Mucosa of stomach (tissue), 1 donor: ENCODE data around the gene RALGPS1.
"Not testable (repeated sequence)": the region's sequence is repeated elsewhere in the genome, so short reads cannot be mapped to it uniquely, and the experiment has no call there.

Source experiments
- H3K27me3 ChIP-seq: one replicate; pipeline ENCODE4 v1.7.0; 2013; ENCODE audit warnings: mild to moderate bottlenecking, low read length; ENCODE audit not compliant: control insufficient read depth, insufficient read depth
- H3K36me3 ChIP-seq: one replicate; pipeline ENCODE4 v1.7.0; 2013; ENCODE audit warnings: low read length; ENCODE audit not compliant: control insufficient read depth, insufficient read depth
- H3K4me1 ChIP-seq: one replicate; pipeline ENCODE4 v1.7.0; 2013; ENCODE audit warnings: mild to moderate bottlenecking, low read length; ENCODE audit not compliant: control insufficient read depth, insufficient read depth
- H3K4me3 ChIP-seq: one replicate; pipeline ENCODE4 v1.7.0; 2013; ENCODE audit warnings: low read length
- H3K9ac ChIP-seq: one replicate; pipeline ENCODE4 v1.7.0; 2013; ENCODE audit warnings: mild to moderate bottlenecking, low read length, moderate library complexity
- H3K9me3 ChIP-seq: one replicate; pipeline ENCODE4 v1.7.0; 2013; ENCODE audit warnings: mild to moderate bottlenecking, low read length, moderate library complexity; ENCODE audit not compliant: control insufficient read depth
- donor health status: Pancreatic carcinoma.

Gene RALGPS1

DNA sequence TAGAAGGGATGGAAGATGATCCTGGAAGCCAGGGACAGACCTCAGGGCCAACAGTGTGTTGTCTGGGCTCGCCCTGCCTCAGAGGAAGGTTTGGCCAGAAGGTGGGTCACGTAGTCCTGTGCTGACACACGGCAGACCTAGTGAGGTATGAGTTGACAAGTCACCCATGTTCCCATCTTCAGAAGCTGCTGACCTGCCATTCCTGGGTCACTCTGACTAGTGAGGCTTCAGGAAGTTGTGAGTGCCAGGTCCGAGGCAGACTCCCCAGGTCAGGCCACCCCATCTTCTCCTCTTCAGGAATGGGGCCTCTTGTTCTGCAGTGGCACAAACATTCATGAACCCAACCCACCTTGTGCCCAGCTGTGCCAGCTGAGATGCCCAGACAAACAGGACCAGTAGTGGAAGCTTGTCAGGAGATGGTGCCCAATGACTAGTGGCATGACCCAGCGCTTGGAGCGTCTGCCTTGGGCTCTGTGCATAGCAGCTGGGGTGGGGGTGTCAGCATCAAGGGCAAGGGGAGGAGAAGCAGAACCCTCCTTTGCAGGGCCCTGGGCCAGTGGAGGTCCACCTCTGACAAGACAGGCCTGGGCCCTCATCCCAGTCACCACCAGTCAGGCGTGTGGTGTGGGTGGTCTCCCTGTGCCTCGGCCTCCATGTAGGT is 224.6 kb downstream of the RALGPS1 start:
- Histone ChIP-seq H3K27me3 (no peaks in the 10 kb centered on the region), H3K9ac (no peak overlapping the region), H3K4me3 (no peak overlapping the region), H3K4me1 (peaks cover 3% of the 10 kb centered on the region), H3K9me3 (no peaks in the 10 kb centered on the region), H3K36me3 (no peaks in the 10 kb centered on the region)

- no peaks in the 10 kb centered on the region for H3K9me3 ChIP-seq
- H3K9ac ChIP-seq = no peak overlapping the region
- H3K4me1 ChIP-seq = no peaks in the 10 kb centered on the region
Measured at GRCh38 chr9:127139775-127140174, 225.2 kb downstream of the RALGPS1 start.

DNA sequence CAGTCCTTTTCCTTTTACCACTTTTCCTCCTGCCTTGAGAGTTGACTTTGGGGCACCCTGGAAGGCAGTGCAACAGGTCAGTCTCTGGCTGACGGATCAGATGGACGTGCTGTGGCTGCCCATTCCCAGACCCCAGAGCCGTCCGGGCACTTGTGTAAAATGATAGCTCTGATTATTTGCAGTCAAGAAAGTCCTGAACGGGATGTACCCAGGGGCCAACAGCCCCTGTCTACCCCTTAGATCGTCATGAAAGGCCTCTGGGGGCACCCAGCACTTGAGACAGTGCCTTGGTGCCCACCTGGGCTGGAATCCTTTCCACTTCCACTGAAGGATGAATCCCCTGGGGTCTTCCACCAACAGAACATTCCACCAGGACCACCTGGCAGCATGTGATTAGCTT is 225.6 kb downstream of the RALGPS1 start:
- no peaks in the 10 kb centered on the region for H3K4me1 ChIP-seq
- no peak overlapping the region for H3K4me3 ChIP-seq
- H3K9ac ChIP-seq = no peak overlapping the region
- no peaks in the 10 kb centered on the region for H3K36me3 ChIP-seq
- H3K9me3 ChIP-seq = no peaks in the 10 kb centered on the region
- H3K27me3 ChIP-seq = no peaks in the 10 kb centered on the region

More at GRCh38 chr9:127139775-127140174, 225.2 kb downstream of the RALGPS1 start:
- no peaks in the 10 kb centered on the region for H3K36me3 ChIP-seq
- no peaks in the 10 kb centered on the region for H3K27me3 ChIP-seq
- H3K4me3 ChIP-seq = no peak overlapping the region

GRCh38 chr9:127140842-127141675 is 226.5 kb downstream of the RALGPS1 start:
- no peaks in the 10 kb centered on the region for H3K27me3 ChIP-seq
- no peak overlapping the region for H3K4me3 ChIP-seq
- no peak overlapping the region for H3K9ac ChIP-seq
- H3K36me3 ChIP-seq = no peaks in the 10 kb centered on the region
- H3K9me3 ChIP-seq = no peaks in the 10 kb centered on the region
- no peaks in the 10 kb centered on the region for H3K4me1 ChIP-seq

GRCh38 chr9:127142291-127142690 is 227.7 kb downstream of the RALGPS1 start:
- H3K4me3 ChIP-seq = no peak overlapping the region
- H3K36me3 ChIP-seq = no peaks in the 10 kb centered on the region
- H3K4me1 ChIP-seq = no peaks in the 10 kb centered on the region
- H3K9me3 ChIP-seq = no peaks in the 10 kb centered on the region
- H3K9ac ChIP-seq = no peak overlapping the region
- H3K27me3 ChIP-seq = no peaks in the 10 kb centered on the region

- no peaks in the 10 kb centered on the region for H3K9me3 ChIP-seq
- no peak overlapping the region for H3K4me3 ChIP-seq
- H3K9ac ChIP-seq = no peak overlapping the region
- no peaks in the 10 kb centered on the region for H3K4me1 ChIP-seq
- no peaks in the 10 kb centered on the region for H3K36me3 ChIP-seq
- H3K27me3 ChIP-seq = no peaks in the 10 kb centered on the region
Measured at GRCh38 chr9:127142931-127143464, 228.4 kb downstream of the RALGPS1 start.

- no peaks in the 10 kb centered on the region for H3K4me1 ChIP-seq
- no peak overlapping the region for H3K4me3 ChIP-seq
- H3K9me3 ChIP-seq = no peaks in the 10 kb centered on the region
- no peaks in the 10 kb centered on the region for H3K36me3 ChIP-seq
- H3K27me3 ChIP-seq = no peaks in the 10 kb centered on the region
- no peak overlapping the region for H3K9ac ChIP-seq
Measured at GRCh38 chr9:127143920-127144465, 229.4 kb downstream of the RALGPS1 start.

- Histone ChIP-seq H3K9ac (no peak overlapping the region), H3K27me3 (no peaks in the 10 kb centered on the region), H3K36me3 (no peaks in the 10 kb centered on the region), H3K9me3 (no peaks in the 10 kb centered on the region), H3K4me3 (no peak overlapping the region), H3K4me1 (no peaks in the 10 kb centered on the region)
Measured at GRCh38 chr9:127144670-127145445, 230.3 kb downstream of the RALGPS1 start.

GRCh38 chr9:127146841-127147240 is 232.3 kb downstream of the RALGPS1 start:
- H3K9ac ChIP-seq, H3K27me3 ChIP-seq, H3K4me1 ChIP-seq, H3K4me3 ChIP-seq, H3K9me3 ChIP-seq, H3K36me3 ChIP-seq: not testable (repeated sequence)

DNA sequence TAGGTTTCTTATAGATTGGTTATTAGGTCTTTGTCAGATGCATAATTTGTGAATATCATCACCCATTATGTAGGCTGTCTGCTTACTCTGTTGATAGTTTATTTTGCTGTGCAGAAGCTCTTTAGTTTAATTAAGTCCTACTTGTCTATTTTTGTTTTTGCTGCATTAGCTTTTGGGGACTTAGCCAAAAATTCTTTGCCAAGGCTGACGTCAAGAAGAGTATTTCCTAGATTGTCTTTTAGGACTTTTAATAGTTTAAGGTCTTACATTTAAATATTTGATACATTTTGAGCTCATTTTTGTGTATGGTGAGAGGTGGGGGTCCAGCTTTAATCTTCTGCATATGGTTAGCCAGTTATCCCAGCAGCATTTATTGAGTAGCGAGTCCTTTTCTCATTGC is 232.7 kb downstream of the RALGPS1 start:
- H3K27me3 ChIP-seq = no peaks in the 10 kb centered on the region
- no peaks in the 10 kb centered on the region for H3K36me3 ChIP-seq
- no peaks in the 10 kb centered on the region for H3K9me3 ChIP-seq
- no peak overlapping the region for H3K9ac ChIP-seq
- no peak overlapping the region for H3K4me3 ChIP-seq
- H3K4me1 ChIP-seq = no peaks in the 10 kb centered on the region

GRCh38 chr9:127148014-127148413 is 233.4 kb downstream of the RALGPS1 start:
- Histone ChIP-seq H3K9ac (no peak overlapping the region), H3K27me3 (no peaks in the 10 kb centered on the region), H3K9me3 (no peaks in the 10 kb centered on the region), H3K4me1 (no peaks in the 10 kb centered on the region), H3K36me3 (no peaks in the 10 kb centered on the region), H3K4me3 (no peak overlapping the region)
